Hepatocyte (in vitro differentiated cells): ENCODE results near the gene ZNRF3.

Source experiments
- CTCF ChIP-seq: fragments of 200-600 bp; sonication (generic); IDR thresholded peaks from 2 replicates; pipeline ENCODE4 v1.5.1; 2016; ENCODE audit warnings: antibody characterized with exemption, mild to moderate bottlenecking; ENCODE audit not compliant: poor library complexity
- EZH2 ChIP-seq: fragments of 200-600 bp; sonication (generic); IDR thresholded peaks from 2 replicates; pipeline ENCODE4 v1.6.1; 2016; ENCODE audit warnings: antibody characterized with exemption, mild to moderate bottlenecking, borderline replicate concordance
- EZH2phosphoT487 ChIP-seq: fragments of 200-600 bp; sonication (generic); IDR thresholded peaks from one replicate; pipeline ENCODE4 v1.6.1; 2018; ENCODE audit warnings: antibody characterized with exemption, mild to moderate bottlenecking, low read depth, moderate library complexity; ENCODE audit not compliant: unreplicated experiment, severe bottlenecking

DNA sequence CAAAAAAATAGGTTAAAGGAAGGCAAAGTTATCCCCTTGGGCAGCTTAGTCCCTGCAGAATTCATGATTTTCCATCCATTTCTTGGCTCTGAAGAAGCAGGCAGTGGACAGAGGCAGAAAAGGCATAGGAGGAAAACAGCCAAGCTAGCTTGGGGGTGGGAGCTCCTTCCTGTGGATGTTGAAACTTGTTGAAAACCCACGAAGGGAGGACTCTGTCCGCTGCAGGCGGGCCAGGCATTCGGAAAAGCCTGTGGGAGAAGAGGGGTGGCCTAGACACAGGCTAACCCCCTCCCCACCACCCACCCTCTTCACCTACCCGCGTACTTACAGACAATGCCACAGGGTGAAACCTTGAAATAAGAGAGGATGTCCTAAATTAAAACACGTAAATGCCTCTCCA is 106.1 kb downstream of the ZNRF3 start:
- no peak for TF ChIP-seq EZH2
- TF ChIP-seq CTCF, result no peak
- TF ChIP-seq EZH2phosphoT487, result no peak
